Activated B cell treated with CpG ODN at 0.5 μM for 24 hours (primary cell): Measurements from ENCODE around the gene NUP98. TPM values are rescaled to one million over a fixed set of nuclear protein-coding genes. Genes with fewer than 3 reads are reported as not detected.

Source experiments
- ATAC-seq: fragments of 200-7000 bp; cut with Tn5 transposase; one replicate; pipeline ENCODE4 v1.10.0; 2021; ENCODE audit warnings: low read depth, mild to moderate bottlenecking, moderate library complexity
- CTCF ChIA-PET: fragments of 350-600 bp; sonication (Branson Sonifier 250); formaldehyde crosslinking; loops from one replicate; lab custom pipeline; 2021; ENCODE audit warnings: antibody characterized with exemption; lab: Charles Lee
- POLR2A ChIA-PET: fragments of 350-600 bp; sonication (Branson Sonifier 250); formaldehyde crosslinking; loops from one replicate; lab custom pipeline; 2021; ENCODE audit warnings: antibody characterized with exemption; lab: Charles Lee
- DNase-seq: peaks from one replicate; pipeline ENCODE4 v3.0.0; 2022
- H3K27ac Mint-ChIP-seq: one replicate; pipeline ENCODE4 v1.8.0; 2020; ENCODE audit warnings: mixed read lengths
- H3K27me3 Mint-ChIP-seq: one replicate; pipeline ENCODE4 v1.8.0; 2021; ENCODE audit warnings: mixed read lengths
- H3K36me3 Mint-ChIP-seq: one replicate; pipeline ENCODE4 v1.8.0; 2021; ENCODE audit warnings: low read depth, mixed read lengths
- H3K4me1 Mint-ChIP-seq: one replicate; pipeline ENCODE4 v1.8.0; 2021; ENCODE audit warnings: mixed read lengths
- H3K4me3 Mint-ChIP-seq: one replicate; pipeline ENCODE4 v1.8.0; 2020; ENCODE audit warnings: mild to moderate bottlenecking, mixed read lengths
- H3K9me3 Mint-ChIP-seq: one replicate; pipeline ENCODE4 v1.8.0; 2020; ENCODE audit warnings: mixed read lengths
- intact Hi-C: fragments of 100-400 bp; cut with micrococcal nuclease; formaldehyde crosslinking; loops from one replicate; pipeline ENCODE4 v1.15.1; 2024
- total RNA-seq: library from RNA; stranded (reverse); gene quantifications from 2 replicates; pipeline ENCODE4 v1.2.3, GENCODE V29; 2022
- TF ChIP-seq, protein P1 (sequence below): fragments of 200-600 bp; IDR thresholded peaks from one replicate; pipeline ENCODE4 v1.8.0; 2022; ENCODE audit warnings: antibody characterized with exemption, mild to moderate bottlenecking

The NUP98 gene
- total RNA-seq, 1 donor from 2014 or later = 117 TPM

DNA sequence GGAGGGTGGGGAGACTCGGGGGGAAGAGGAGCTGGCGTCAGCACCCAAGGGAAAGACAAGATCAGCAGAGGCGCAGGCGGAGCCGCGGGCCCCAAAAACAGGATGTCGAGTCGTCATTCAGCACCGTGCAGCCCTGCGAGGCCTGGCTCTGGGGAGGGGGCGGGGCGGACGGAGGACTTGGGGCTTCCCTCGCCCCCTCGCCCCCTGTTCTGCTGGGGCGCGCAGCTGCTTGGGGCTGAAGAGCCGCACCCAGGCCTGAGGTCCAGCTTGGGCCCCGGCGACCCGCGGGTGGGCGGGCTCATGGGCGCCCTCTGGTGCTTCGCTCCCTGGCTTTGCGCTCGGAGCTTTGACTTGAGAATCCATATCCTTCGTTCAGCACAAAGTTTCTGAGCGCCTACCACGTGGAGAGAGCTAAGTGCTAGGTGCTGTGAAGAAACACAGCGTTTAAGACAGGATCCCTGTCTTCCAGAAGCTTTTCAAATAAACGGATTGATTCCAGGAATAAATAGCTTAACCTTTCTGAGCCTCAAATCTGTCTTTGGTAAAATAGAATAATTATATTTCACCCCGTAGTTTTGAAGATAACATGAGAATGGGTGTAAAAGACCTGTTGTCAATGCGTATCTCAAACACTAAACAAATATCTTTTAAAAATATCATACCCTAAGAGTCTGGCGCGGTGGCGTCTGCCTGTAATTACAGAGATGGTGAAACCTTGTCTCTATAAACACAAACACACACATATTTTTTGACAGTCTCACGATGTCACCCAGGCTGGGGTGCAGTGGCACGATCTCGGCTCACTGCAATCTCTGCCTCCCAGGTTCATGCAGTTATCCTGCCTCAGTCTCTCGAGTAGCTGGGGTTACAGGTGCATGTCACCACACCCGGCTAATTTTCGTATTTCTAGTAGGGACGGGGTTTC, 44.3 kb upstream of the NUP98 start:
- peaks cover 27% of the 10 kb centered on the region for H3K36me3 Mint-ChIP-seq
- ChIA-PET CTCF (interaction anchor here (0.6 to 13.0 kb wide), 27 partner anchors 10 to 231 kb away, joined by 3 to 156 read pairs (median 5); partner anchors contain the start of genes NUP98, PGAP2 and STIM1), POLR2A (interaction anchor here (0.5 to 9.3 kb wide), 45 partner anchors 10 to 254 kb away, joined by 3 to 352 read pairs (median 5); partner anchors contain the start of genes NUP98, PGAP2 and STIM1)
- intact Hi-C loops = loop anchor here (1.0 to 2.0 kb wide), 8 partner anchors 13 to 231 kb away; partner anchors contain the start of genes NUP98 and PGAP2
- no peaks in the 10 kb centered on the region for H3K9me3 Mint-ChIP-seq
- TF ChIP-seq, protein P1, sequence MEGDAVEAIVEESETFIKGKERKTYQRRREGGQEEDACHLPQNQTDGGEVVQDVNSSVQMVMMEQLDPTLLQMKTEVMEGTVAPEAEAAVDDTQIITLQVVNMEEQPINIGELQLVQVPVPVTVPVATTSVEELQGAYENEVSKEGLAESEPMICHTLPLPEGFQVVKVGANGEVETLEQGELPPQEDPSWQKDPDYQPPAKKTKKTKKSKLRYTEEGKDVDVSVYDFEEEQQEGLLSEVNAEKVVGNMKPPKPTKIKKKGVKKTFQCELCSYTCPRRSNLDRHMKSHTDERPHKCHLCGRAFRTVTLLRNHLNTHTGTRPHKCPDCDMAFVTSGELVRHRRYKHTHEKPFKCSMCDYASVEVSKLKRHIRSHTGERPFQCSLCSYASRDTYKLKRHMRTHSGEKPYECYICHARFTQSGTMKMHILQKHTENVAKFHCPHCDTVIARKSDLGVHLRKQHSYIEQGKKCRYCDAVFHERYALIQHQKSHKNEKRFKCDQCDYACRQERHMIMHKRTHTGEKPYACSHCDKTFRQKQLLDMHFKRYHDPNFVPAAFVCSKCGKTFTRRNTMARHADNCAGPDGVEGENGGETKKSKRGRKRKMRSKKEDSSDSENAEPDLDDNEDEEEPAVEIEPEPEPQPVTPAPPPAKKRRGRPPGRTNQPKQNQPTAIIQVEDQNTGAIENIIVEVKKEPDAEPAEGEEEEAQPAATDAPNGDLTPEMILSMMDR = no peak
- no peaks in the 10 kb centered on the region for H3K27me3 Mint-ChIP-seq
- peak overlapping the region; percentile 91 for H3K4me3 Mint-ChIP-seq
- peak; percentile 96 for DNase-seq
- peak overlapping the region; percentile 95 for H3K27ac Mint-ChIP-seq
- H3K4me1 Mint-ChIP-seq = peaks cover 46% of the 10 kb centered on the region
- ATAC-seq = no peak

GRCh38 chr11:3840870-3841425, 43.6 kb upstream of the NUP98 start, which contains the start of gene RHOG:
RHOG (minus strand) TSS chr11:3840959; CDS start chr11:3828138, 12,821 bp downstream.
- peak within 1 kb of the TSS; percentile 95 for H3K27ac Mint-ChIP-seq

DNA sequence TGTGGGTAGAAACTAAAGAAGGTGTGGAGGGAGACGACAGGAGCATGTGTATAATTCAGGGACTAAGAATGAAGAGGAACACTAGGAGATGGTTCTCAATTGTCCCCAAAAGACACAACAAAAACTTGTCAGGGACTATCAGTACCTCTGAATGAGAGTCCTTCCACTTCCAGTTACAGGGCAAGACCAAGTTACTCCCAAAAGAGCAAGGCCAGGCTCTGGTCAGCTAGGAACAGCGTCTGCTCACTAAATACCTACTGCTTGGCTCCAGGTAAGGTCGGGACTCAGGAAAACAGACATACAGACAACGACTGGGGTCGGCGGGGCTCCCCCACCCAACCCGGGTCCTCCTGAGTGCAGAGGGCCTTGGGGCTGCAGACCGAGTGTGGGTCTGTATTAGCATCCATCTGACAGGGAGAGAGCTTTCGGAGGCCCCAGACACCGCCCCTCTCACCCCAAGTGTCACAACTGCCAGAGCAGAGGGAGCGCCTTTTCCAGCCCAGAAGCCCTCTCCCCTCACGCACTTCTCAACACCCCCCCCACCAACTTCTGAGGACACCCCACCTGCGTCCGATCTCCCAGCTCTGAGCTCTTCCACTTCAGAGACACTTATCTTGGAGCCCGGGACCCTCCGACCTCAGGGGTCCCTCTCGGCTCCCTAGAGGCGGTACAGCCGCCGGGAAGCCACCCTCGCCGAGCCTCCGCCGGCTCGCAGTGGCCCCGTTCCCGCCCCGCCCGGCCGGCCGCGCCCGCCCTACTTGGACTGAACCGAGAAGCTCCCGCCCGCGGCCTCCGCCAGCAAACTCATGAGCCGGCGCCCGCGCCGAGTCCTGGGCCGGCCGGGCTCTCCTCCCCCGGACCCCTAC, 42.9 kb upstream of the NUP98 start:
- H3K9me3 Mint-ChIP-seq = no peaks in the 10 kb centered on the region
- H3K27ac Mint-ChIP-seq = peak overlapping the region; percentile 95
- CTCF ChIA-PET = interaction anchor here (1.0 to 13.0 kb wide), 7 partner anchors 9 to 233 kb away, joined by 4 to 156 read pairs (median 36); partner anchors contain the start of genes PGAP2 and STIM1
- POLR2A ChIA-PET = interaction anchor here (0.6 to 9.3 kb wide), 27 partner anchors 9 to 461 kb away, joined by 3 to 352 read pairs (median 8); partner anchors contain the start of genes NUP98, PGAP2, STIM1 and ZNF195
- intact Hi-C loops = loop anchor here (2.0 kb wide), 2 partner anchors 55 to 233 kb away; no protein-coding TSS in a partner anchor
- ATAC-seq (no peak), DNase-seq (peak; percentile 38)
- H3K27me3 Mint-ChIP-seq = no peaks in the 10 kb centered on the region
- peak overlapping the region; percentile 91 for H3K4me3 Mint-ChIP-seq
- peaks cover 61% of the 10 kb centered on the region for H3K4me1 Mint-ChIP-seq
- TF ChIP-seq, protein P1 = no peak
- peaks cover 36% of the 10 kb centered on the region for H3K36me3 Mint-ChIP-seq

More at GRCh38 chr11:3840870-3841425, 43.6 kb upstream of the NUP98 start, which contains the start of gene RHOG:
- POLR2A ChIA-PET = interaction anchor here (0.5 to 9.3 kb wide), 48 partner anchors 9 to 462 kb away, joined by 3 to 352 read pairs (median 5); partner anchors contain the start of genes NUP98, PGAP2, STIM1 and ZNF195
- Mint-ChIP-seq H3K4me3 (peak within 1 kb of the TSS; percentile 91), H3K4me1 (peaks cover 53% of the 10 kb centered on the region), H3K27me3 (no peaks in the 10 kb centered on the region), H3K36me3 (peaks cover 30% of the 10 kb centered on the region), H3K9me3 (no peaks in the 10 kb centered on the region)
- DNase-seq = no peak
- ATAC-seq = peak; percentile 83
- intact Hi-C loops = loop anchor here (1.0 to 2.0 kb wide), 8 partner anchors 13 to 232 kb away; partner anchors contain the start of genes NUP98 and PGAP2
- CTCF ChIA-PET = interaction anchor here (0.7 to 13.0 kb wide), 25 partner anchors 9 to 232 kb away, joined by 3 to 156 read pairs (median 5); partner anchors contain the start of genes NUP98, PGAP2 and STIM1
- TF ChIP-seq, protein P1 = no peak

DNA sequence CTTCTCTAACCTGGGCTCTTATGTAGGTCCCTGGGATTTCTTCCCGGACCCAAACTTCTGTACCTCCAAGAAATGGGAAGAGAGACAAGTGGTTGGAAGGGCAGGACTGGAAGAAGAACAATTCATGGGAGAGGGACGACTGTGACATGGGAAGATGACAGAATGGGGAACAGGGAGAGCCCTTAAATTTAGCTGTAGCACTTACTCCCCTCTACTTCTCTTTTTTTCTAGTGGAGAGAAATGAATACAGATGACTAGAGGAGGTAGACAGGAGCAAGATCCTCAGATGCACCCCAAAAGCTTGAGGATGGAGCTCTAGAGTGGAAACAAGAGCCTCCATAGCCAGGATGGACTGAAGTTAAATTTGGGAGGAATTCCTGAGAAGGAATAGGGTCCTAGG, 41.1 kb upstream of the NUP98 start:
- H3K4me3 Mint-ChIP-seq = peak overlapping the region; percentile 91
- TF ChIP-seq, protein P1 = no peak
- DNase-seq = no peak
- no peak for ATAC-seq
- H3K9me3 Mint-ChIP-seq = no peaks in the 10 kb centered on the region
- H3K27ac Mint-ChIP-seq = peak overlapping the region; percentile 83
- POLR2A ChIA-PET = interaction anchor here (0.7 to 9.3 kb wide), 6 partner anchors 10 to 41 kb away, joined by 5 to 352 read pairs (median 60); partner anchors contain the start of genes NUP98, PGAP2 and STIM1
- peaks cover 78% of the 10 kb centered on the region for H3K4me1 Mint-ChIP-seq
- H3K27me3 Mint-ChIP-seq = no peaks in the 10 kb centered on the region
- intact Hi-C loops = no loop called here
- CTCF ChIA-PET = interaction anchor here (3.2 to 13.0 kb wide), 4 partner anchors 14 to 234 kb away, joined by 13 to 156 read pairs (median 44); partner anchors contain the start of genes PGAP2 and STIM1
- H3K36me3 Mint-ChIP-seq = peaks cover 53% of the 10 kb centered on the region
